Astrocyte (in vitro differentiated cells and primary cell): ENCODE measurements around the gene ELOVL1.

Experiments
- EZH2 ChIP-seq: IDR thresholded peaks from 2 replicates; pipeline ENCODE4 v1.6.1; 2012; ENCODE audit warnings: mild to moderate bottlenecking, low read length, inconsistent platforms; ENCODE audit not compliant: insufficient read depth
- TF ChIP-seq, protein P1 (sequence below): IDR thresholded peaks from 2 replicates; pipeline ENCODE4 v1.5.1; 2011; ENCODE audit warnings: low read depth, mild to moderate bottlenecking, inconsistent platforms, low read length, moderate library complexity; ENCODE audit not compliant: insufficient read depth

DNA sequence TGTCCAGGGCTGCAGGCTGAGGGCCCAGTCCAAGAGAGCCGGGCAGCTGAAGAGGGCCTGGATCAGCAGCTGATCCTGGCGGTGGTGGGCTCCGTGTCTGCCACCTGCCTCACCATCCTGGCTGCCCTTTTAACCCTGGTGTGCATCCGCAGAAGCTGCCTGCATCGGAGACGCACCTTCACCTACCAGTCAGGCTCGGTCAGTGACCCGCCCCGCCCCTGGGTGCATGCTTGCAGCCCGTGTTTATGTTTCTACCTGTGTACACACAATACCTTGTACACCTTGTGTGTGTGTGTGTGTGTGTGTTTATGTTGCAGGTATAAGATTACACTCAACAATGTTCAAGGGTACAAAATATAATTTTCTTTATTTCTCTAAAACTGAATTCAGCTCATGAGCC lies 54.0 kb downstream of the ELOVL1 start:
- TF ChIP-seq, protein P1, sequence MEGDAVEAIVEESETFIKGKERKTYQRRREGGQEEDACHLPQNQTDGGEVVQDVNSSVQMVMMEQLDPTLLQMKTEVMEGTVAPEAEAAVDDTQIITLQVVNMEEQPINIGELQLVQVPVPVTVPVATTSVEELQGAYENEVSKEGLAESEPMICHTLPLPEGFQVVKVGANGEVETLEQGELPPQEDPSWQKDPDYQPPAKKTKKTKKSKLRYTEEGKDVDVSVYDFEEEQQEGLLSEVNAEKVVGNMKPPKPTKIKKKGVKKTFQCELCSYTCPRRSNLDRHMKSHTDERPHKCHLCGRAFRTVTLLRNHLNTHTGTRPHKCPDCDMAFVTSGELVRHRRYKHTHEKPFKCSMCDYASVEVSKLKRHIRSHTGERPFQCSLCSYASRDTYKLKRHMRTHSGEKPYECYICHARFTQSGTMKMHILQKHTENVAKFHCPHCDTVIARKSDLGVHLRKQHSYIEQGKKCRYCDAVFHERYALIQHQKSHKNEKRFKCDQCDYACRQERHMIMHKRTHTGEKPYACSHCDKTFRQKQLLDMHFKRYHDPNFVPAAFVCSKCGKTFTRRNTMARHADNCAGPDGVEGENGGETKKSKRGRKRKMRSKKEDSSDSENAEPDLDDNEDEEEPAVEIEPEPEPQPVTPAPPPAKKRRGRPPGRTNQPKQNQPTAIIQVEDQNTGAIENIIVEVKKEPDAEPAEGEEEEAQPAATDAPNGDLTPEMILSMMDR = no peak
- no peak for TF ChIP-seq EZH2
